Endothelial cell of umbilical vein (primary cell): Measurements from ENCODE around the gene TOR4A. TPM values are rescaled to one million over a fixed set of nuclear protein-coding genes. Genes with fewer than 3 reads are reported as not detected.

Experiments
- BruUV-seq: library from RNA; stranded (reverse); fragments of 400-500 nt; replicated peaks from 2 replicates; lab custom pipeline; 2021; lab: Mats Ljungman, UMichigan
- CTCF ChIA-PET: fragments of 300-600, 350-600 bp; sonication (Branson Sonifier 250); formaldehyde crosslinking; loops from one replicate; lab custom pipeline; 2021; ENCODE audit warnings: antibody characterized with exemption, inconsistent platforms; lab: Charles Lee
- POLR2A ChIA-PET: fragments of 300-600, 350-600 bp; sonication (Branson Sonifier 250); formaldehyde crosslinking; loops from one replicate; lab custom pipeline; 2021; ENCODE audit warnings: antibody characterized with exemption, inconsistent platforms; lab: Charles Lee
- DNase-seq: peaks from one replicate; pipeline ENCODE4 v3.0.0-alpha.2; 2011; ENCODE audit warnings: low read depth, low spot score
- FAIRE-seq: peaks from 2 replicates; lab custom pipeline; 2011; peaks lifted over from hg19 to GRCh38; lab: Jason Lieb, UNC
- H2AFZ ChIP-seq: 2 replicates; pipeline ENCODE4 v1.6.0; 2012; ENCODE audit warnings: low read depth, low read length, control low read depth, inconsistent platforms
- H3K27ac ChIP-seq: 2 replicates; pipeline ENCODE4 v1.5.1; 2011; ENCODE audit warnings: low read depth, mild to moderate bottlenecking, control low read depth, low read length, moderate library complexity; ENCODE audit not compliant: insufficient read depth
- H3K27me3 ChIP-seq, 2 experiments: 2 replicates each; pipeline versions ENCODE4 v1.6.0 to v1.6.1; 2011; ENCODE audit warnings: low read length in 2 of 2, mixed read lengths in 1 of 2; ENCODE audit not compliant: control insufficient read depth in 2 of 2, insufficient read depth in 2 of 2
- H3K36me3 ChIP-seq, 2 experiments: 2 replicates in 1 of 2; 3 replicates in 1 of 2; pipeline ENCODE4 v1.5.1; 2011; ENCODE audit warnings: low read length in 2 of 2, mild to moderate bottlenecking in 1 of 2, moderate library complexity in 1 of 2; ENCODE audit not compliant: control insufficient read depth in 2 of 2, insufficient read depth in 2 of 2; ENCODE audit errors: extremely low read depth in 1 of 2
- H3K4me1 ChIP-seq: 3 replicates; pipeline ENCODE4 v1.5.1; 2011; ENCODE audit warnings: mild to moderate bottlenecking, low read length; ENCODE audit not compliant: control insufficient read depth, insufficient read depth; ENCODE audit errors: extremely low read depth
- H3K4me2 ChIP-seq: 2 replicates; pipeline ENCODE4 v1.6.1; 2011; ENCODE audit warnings: low read length, control low read depth, mixed read lengths; ENCODE audit not compliant: insufficient read depth
- H3K4me3 ChIP-seq, 3 experiments: fragments of 200-600 bp in 1 of 3; sonication (generic), shearing (Covaris generic) in 1 of 3; replicated peaks in 1 of 3; 2 replicates each; pipeline ENCODE4 v1.5.1; 2011 to 2016; ENCODE audit warnings: control low read depth in 3 of 3, low read length in 3 of 3, mild to moderate bottlenecking in 2 of 3, inconsistent platforms in 1 of 3, low read depth in 1 of 3, moderate library complexity in 1 of 3; ENCODE audit not compliant: insufficient read depth in 1 of 3
- H3K79me2 ChIP-seq: 2 replicates; pipeline ENCODE4 v1.6.0; 2012; ENCODE audit warnings: low read length, inconsistent platforms; ENCODE audit not compliant: control insufficient read depth, insufficient read depth
- H3K9ac ChIP-seq: replicated peaks from 2 replicates; pipeline ENCODE3; 2011; ENCODE audit warnings: low read length, control low read depth; ENCODE audit not compliant: insufficient read depth; ENCODE audit errors: extremely low read depth
- H3K9me1 ChIP-seq: replicated peaks from 3 replicates; pipeline ENCODE4 v1.6.0; 2011; ENCODE audit warnings: mild to moderate bottlenecking, low read length; ENCODE audit not compliant: control insufficient read depth, insufficient read depth; ENCODE audit errors: extremely low read depth
- H3K9me3 ChIP-seq: replicated peaks from 2 replicates; pipeline ENCODE4 v1.5.1; 2012; ENCODE audit warnings: low read length, inconsistent platforms; ENCODE audit not compliant: control insufficient read depth, insufficient read depth
- H4K20me1 ChIP-seq: replicated peaks from 2 replicates; pipeline ENCODE3; 2011; ENCODE audit warnings: mild to moderate bottlenecking, low read length; ENCODE audit not compliant: control insufficient read depth, insufficient read depth; ENCODE audit errors: extremely low read depth
- CTCF ChIP-seq, 2 donors: IDR thresholded peaks; 1 replicate in 1 of 2; 2 replicates in 1 of 2; pipeline ENCODE4 v1.5.1; 2011; ENCODE audit warnings: low read length in 2 of 2, mild to moderate bottlenecking in 2 of 2, moderate library complexity in 2 of 2, control low read depth in 1 of 2, inconsistent platforms in 1 of 2, low read depth in 1 of 2; ENCODE audit not compliant: insufficient read depth in 1 of 2; ENCODE audit errors: extremely low read depth in 1 of 2
- EZH2 ChIP-seq: IDR thresholded peaks from 2 replicates; pipeline ENCODE4 v1.6.1; 2012; ENCODE audit warnings: borderline replicate concordance, low read depth, mild to moderate bottlenecking, moderate library complexity, low read length, inconsistent platforms; ENCODE audit not compliant: severe bottlenecking
- FOS ChIP-seq: IDR thresholded peaks from 2 replicates; pipeline ENCODE4 v1.6.1; 2011; ENCODE audit warnings: mild to moderate bottlenecking, low read length, moderate library complexity, borderline replicate concordance; ENCODE audit not compliant: insufficient read depth
- GATA2 ChIP-seq: IDR thresholded peaks from 2 replicates; pipeline ENCODE4 v1.7.0; 2011; ENCODE audit warnings: low read depth, mild to moderate bottlenecking, moderate library complexity, mixed read lengths, low read length; ENCODE audit not compliant: insufficient read length, insufficient read depth
- JUN ChIP-seq: IDR thresholded peaks from 2 replicates; pipeline ENCODE4 v1.6.1; 2011; ENCODE audit warnings: borderline replicate concordance, low read depth; ENCODE audit not compliant: insufficient read length, insufficient read depth
- MYC ChIP-seq: IDR thresholded peaks from one replicate; pipeline ENCODE4 v1.6.1; 2011; ENCODE audit warnings: mild to moderate bottlenecking, low read depth, low read length
- POLR2A ChIP-seq: IDR thresholded peaks from 2 replicates; pipeline ENCODE4 v1.6.1; 2012; ENCODE audit warnings: low read depth, mild to moderate bottlenecking, control low read depth, low read length
- POLR2AphosphoS5 ChIP-seq: IDR thresholded peaks from 2 replicates; pipeline ENCODE4 v1.6.1; 2012; ENCODE audit warnings: low read depth, mild to moderate bottlenecking, control low read depth, low read length, moderate library complexity; ENCODE audit not compliant: insufficient read depth
- dilution Hi-C: fragments of 300-500 bp; cut with MboI; formaldehyde crosslinking; loops from one replicate; pipeline ENCODE4 v1.15.0; 2019; ENCODE audit warnings: low sequenced_read_pairs; ENCODE audit not compliant: extremely low pct_ligation_motif_present
- intact Hi-C: fragments of 100-400 bp; cut with micrococcal nuclease; formaldehyde crosslinking; loops from one replicate; pipeline ENCODE4 v1.10.0; 2022
- polyA plus RNA-seq, 4 experiments: library from polyadenylated mRNA; depleted of rRNA in 3 of 4; stranded (reverse) in 3 of 4; unstranded in 1 of 4; fragments of >200 nt; gene quantifications; 2 replicates each; pipeline versions ENCODE4 v1.2.1 to v1.2.3, GENCODE V29; 2011 to 2012; ENCODE audit warnings: missing spikeins in 1 of 4
- total RNA-seq: library from RNA; stranded (reverse); gene quantifications from 2 replicates; pipeline ENCODE4 v1.2.3, GENCODE V29; 2021
- TF ChIP-seq, protein P1 (sequence below): IDR thresholded peaks from 2 replicates; pipeline ENCODE4 v1.6.1; 2011; ENCODE audit not compliant: insufficient read depth, insufficient read length

Gene TOR4A
- total and polyA plus RNA-seq, 2 donors (not counting 3 experiments of a cell fraction or from before 2014, with no cell fraction given) = 32.4 to 48.0 TPM

- CTCF ChIA-PET = interaction anchor here (1.5 kb wide), 1 partner anchor 28 kb away, joined by 6 read pairs; no protein-coding TSS in a partner anchor
- no peaks in the 10 kb centered on the region for H4K20me1 ChIP-seq
- FAIRE-seq = no peak
These were observed 13.5 kb upstream of the TOR4A start for GRCh38 chr9:137264067-137264466.

DNA sequence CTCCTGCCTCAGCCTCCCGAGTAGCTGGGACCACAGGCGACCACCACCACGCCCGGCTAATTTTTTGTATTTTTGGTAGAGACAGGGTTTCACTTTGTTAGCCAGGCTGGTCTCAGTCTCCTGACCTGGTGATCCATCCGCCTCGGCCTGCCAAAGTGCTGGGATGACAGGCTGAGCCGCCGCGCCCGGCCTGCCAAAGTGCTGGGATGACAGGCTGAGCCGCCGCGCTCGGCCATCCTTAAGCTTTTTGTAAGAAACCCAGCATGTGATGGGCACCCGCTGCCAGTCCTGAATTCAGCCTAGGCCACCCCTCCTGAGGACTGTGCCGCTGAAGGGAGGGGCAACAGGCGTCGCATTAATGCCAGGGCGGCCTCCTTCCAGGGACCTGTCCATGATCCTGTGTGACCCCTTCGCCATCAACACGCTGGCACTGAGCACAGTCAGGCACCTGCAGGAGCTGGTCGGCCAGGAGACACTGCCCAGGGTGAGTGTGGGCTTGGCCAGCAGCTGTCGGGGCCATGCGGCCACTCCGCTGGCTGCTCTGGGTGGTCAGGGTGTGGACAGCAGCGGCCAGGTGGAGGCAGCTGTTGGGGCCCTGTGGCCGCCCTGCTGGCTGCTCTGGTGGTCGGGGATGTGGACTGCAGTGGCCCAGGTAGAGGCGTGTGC lies 11.9 kb upstream of the TOR4A start:
- H3K36me3 ChIP-seq = peaks cover 0 to 28% of the 10 kb centered on the region in 2 experiments
- H3K9ac ChIP-seq = no peak overlapping the region
- no peaks in the 10 kb centered on the region for H3K79me2 ChIP-seq

More at GRCh38 chr9:137264067-137264466, 13.5 kb upstream of the TOR4A start:
- Histone ChIP-seq H3K9ac (no peak overlapping the region), H3K4me1 (peaks cover 14% of the 10 kb centered on the region), H3K4me3 (no peak overlapping the region), H3K27me3 (no peaks in the 10 kb centered on the region), H3K9me1 (no peaks in the 10 kb centered on the region), H3K36me3 (peaks cover 0 to 27% of the 10 kb centered on the region in 2 experiments), H3K27ac (no peak overlapping the region), H3K9me3 (no peaks in the 10 kb centered on the region), H3K4me2 (no peak overlapping the region), H3K79me2 (no peaks in the 10 kb centered on the region), H2AFZ (no peak overlapping the region)
- TF ChIP-seq EZH2 = no peak
- TF ChIP-seq POLR2AphosphoS5 = no peak
- TF ChIP-seq FOS = no peak
- DNase-seq = no peak
- POLR2A ChIA-PET = no interaction called here
- BruUV-seq = no TSS peak
- intact Hi-C loops (no loop called here), dilution Hi-C loops (no loop called here)

More for the DNA sequence above, 11.9 kb upstream of the TOR4A start:
- ChIA-PET CTCF (interaction anchor here (1.1 to 1.5 kb wide), 2 partner anchors 11 to 29 kb away, joined by 3 to 6 read pairs; no protein-coding TSS in a partner anchor), POLR2A (interaction anchor here (1.3 kb wide), 1 partner anchor 21 kb away, joined by 4 read pairs; no protein-coding TSS in a partner anchor)
- intact Hi-C loops (no loop called here), dilution Hi-C loops (no loop called here)
- Histone ChIP-seq H4K20me1 (no peaks in the 10 kb centered on the region), H3K4me3 (no peak overlapping the region), H2AFZ (no peak overlapping the region), H3K4me1 (peaks cover 22% of the 10 kb centered on the region), H3K27me3 (no peaks in the 10 kb centered on the region), H3K4me2 (no peak overlapping the region), H3K9me3 (no peaks in the 10 kb centered on the region), H3K27ac (no peak overlapping the region), H3K9me1 (no peaks in the 10 kb centered on the region)
- DNase-seq (no peak), FAIRE-seq (no peak)
- BruUV-seq = no TSS peak
- no peak for TF ChIP-seq EZH2
- TF ChIP-seq MYC = no peak
- TF ChIP-seq CTCF (IDR thresholded peaks at IDR 0.05; ENCODE audit: extremely low read depth in 1 of 2, insufficient read depth in 1 of 2, low read depth in 1 of 2, low read length in 2 of 2) = no peak
- TF ChIP-seq GATA2 = no peak
- TF ChIP-seq, protein P1, sequence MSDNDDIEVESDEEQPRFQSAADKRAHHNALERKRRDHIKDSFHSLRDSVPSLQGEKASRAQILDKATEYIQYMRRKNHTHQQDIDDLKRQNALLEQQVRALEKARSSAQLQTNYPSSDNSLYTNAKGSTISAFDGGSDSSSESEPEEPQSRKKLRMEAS = no peak
- no peak for TF ChIP-seq POLR2AphosphoS5
- TF ChIP-seq POLR2A = no peak
- TF ChIP-seq FOS = no peak
- TF ChIP-seq JUN = no peak
